ENCODE measurements around the gene AP1S3. TPM values are rescaled to one million over a fixed set of nuclear protein-coding genes. Genes with fewer than 3 reads are reported as not detected.
A peak's percentile ranks its signal among the peaks of the same experiment; 100 is the strongest.

Gene AP1S3
- total RNA-seq, 1 experiment from 2014 or later = 34.3 TPM

GRCh38 chr2:223835701-223836532 is 1.5 kb downstream of the AP1S3 start:
- Histone ChIP-seq H3K9me2 (replicated peaks; ENCODE audit: low read length) (no peaks in the 10 kb centered on the region), H3K9me3 (ENCODE audit: low read length) (no peaks in the 10 kb centered on the region), H3K4me3 (ENCODE audit: low read length) (peak overlapping the region; percentile 95), H4K20me1 (ENCODE audit: low read length) (peaks cover 4% of the 10 kb centered on the region; the same call in 1 of the 2 replicates), H3K27me3 (ENCODE audit: low read length) (no peaks in the 10 kb centered on the region), H3K4me2 (ENCODE audit: low read length) (peak overlapping the region; percentile 82), H3K36me3 (ENCODE audit: low read depth, low read length) (peaks cover 8% of the 10 kb centered on the region), H3K4me1 (ENCODE audit: insufficient read depth, low read length) (peaks cover 18% of the 10 kb centered on the region; the same call in 1 of the 2 replicates), H3K27ac (ENCODE audit: low read length) (peak overlapping the region; percentile 71), H3K79me2 (ENCODE audit: low read length) (peaks cover 77% of the 10 kb centered on the region), H3F3A (ENCODE audit: low read length, unreplicated experiment) (no peaks in the 10 kb centered on the region), H3K9ac (ENCODE audit: low read length) (peak overlapping the region; percentile 85), H2AFZ (ENCODE audit: low read length) (no peak overlapping the region)
- TF ChIP-seq EZH2phosphoT487 (IDR thresholded peaks at IDR 0.05; ENCODE audit: borderline replicate concordance, low read length) (no peak), CTCF (conservative IDR thresholded peaks at IDR 0.05; ENCODE audit: low read depth, low read length) (no peak), EZH2 (IDR thresholded peaks at IDR 0.05; ENCODE audit: low read length, unreplicated experiment) (no peak)
- CTCF ChIA-PET = interaction anchor here (0.6 kb wide), 1 partner anchor 89 kb away, joined by 5 read pairs; no protein-coding TSS in a partner anchor
- ATAC-seq (peak; percentile 37), DNase-seq (peak; percentile 87)
- POLR2A ChIA-PET (ENCODE audit: unreplicated experiment) = interaction anchor here (0.6 kb wide), 1 partner anchor 36 kb away, joined by 3 read pairs; no protein-coding TSS in a partner anchor
- intact Hi-C loops (cut with micrococcal nuclease) = loop anchor here (1.0 to 10.0 kb wide), 2 partner anchors 34 to 109 kb away; partner anchors contain the start of gene WDFY1
- BruUV-seq (replicated peaks) = no TSS peak

GRCh38 chr2:223834431-223834830 is 3.0 kb downstream of the AP1S3 start:
- no TSS peak for BruUV-seq (replicated peaks)
- ATAC-seq = no peak
- POLR2A ChIA-PET (ENCODE audit: unreplicated experiment) = interaction anchor here (0.6 kb wide), 1 partner anchor 72 kb away, joined by 5 read pairs; no protein-coding TSS in a partner anchor
- Histone ChIP-seq H3K9ac (ENCODE audit: low read length) (no peak overlapping the region), H3K4me3 (ENCODE audit: low read length) (no peak overlapping the region), H4K20me1 (ENCODE audit: low read length) (peaks cover 4% of the 10 kb centered on the region; the same call in 1 of the 2 replicates), H3K9me2 (replicated peaks; ENCODE audit: low read length) (no peaks in the 10 kb centered on the region), H3K27ac (ENCODE audit: low read length) (no peak overlapping the region), H3K36me3 (ENCODE audit: low read depth, low read length) (peaks cover 8% of the 10 kb centered on the region), H3K27me3 (ENCODE audit: low read length) (no peaks in the 10 kb centered on the region), H2AFZ (ENCODE audit: low read length) (no peak overlapping the region), H3F3A (ENCODE audit: low read length, unreplicated experiment) (no peaks in the 10 kb centered on the region), H3K4me2 (ENCODE audit: low read length) (no peak overlapping the region), H3K4me1 (ENCODE audit: insufficient read depth, low read length) (peaks cover 18% of the 10 kb centered on the region; the same call in 1 of the 2 replicates), H3K9me3 (ENCODE audit: low read length) (no peaks in the 10 kb centered on the region), H3K79me2 (ENCODE audit: low read length) (peaks cover 92% of the 10 kb centered on the region)
- CTCF ChIA-PET = no interaction called here
- TF ChIP-seq EZH2phosphoT487 (IDR thresholded peaks at IDR 0.05; ENCODE audit: borderline replicate concordance, low read length) (no peak), CTCF (conservative IDR thresholded peaks at IDR 0.05; ENCODE audit: low read depth, low read length) (no peak), EZH2 (IDR thresholded peaks at IDR 0.05; ENCODE audit: low read length, unreplicated experiment) (no peak)
- intact Hi-C loops (cut with micrococcal nuclease) = loop anchor here (10.0 kb wide), 1 partner anchor 110 kb away; the partner anchor contains the start of gene WDFY1
- DNase-seq = no peak

Data from PC-3 (cell line).